Measurements from ENCODE around the gene ZSCAN5A. TPM values are rescaled to one million over a fixed set of nuclear protein-coding genes. Genes with fewer than 3 reads are reported as not detected.

ZSCAN5A gene
- total and polyA plus RNA-seq, 10 of the 15 experiments (the other 5 are each of a cell fraction or from before 2014, with no cell fraction given): 5.5 to 12.0 (median 8.7) TPM

DNA sequence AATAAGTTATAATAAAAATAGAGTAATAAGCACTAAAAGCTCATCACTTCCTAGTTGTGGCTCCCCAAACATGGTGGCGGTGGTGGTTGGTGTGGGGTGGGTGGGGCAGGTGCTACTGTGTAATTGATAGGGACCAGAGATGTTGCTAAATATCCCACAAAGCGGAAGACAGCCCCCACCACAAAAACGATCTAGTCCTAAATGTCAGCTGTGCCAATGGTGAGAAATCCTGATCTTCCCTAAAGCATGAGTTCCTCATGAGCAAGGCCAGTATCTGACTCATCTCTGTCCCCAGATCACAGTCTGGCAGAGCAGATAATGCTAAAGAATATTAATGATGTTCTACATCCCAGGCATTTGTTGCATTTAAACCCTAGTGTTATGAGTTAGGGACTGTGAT is 44.0 kb downstream of the ZSCAN5A start (continued):
- TF ChIP-seq, protein P1, sequence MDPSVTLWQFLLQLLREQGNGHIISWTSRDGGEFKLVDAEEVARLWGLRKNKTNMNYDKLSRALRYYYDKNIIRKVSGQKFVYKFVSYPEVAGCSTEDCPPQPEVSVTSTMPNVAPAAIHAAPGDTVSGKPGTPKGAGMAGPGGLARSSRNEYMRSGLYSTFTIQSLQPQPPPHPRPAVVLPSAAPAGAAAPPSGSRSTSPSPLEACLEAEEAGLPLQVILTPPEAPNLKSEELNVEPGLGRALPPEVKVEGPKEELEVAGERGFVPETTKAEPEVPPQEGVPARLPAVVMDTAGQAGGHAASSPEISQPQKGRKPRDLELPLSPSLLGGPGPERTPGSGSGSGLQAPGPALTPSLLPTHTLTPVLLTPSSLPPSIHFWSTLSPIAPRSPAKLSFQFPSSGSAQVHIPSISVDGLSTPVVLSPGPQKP (IDR thresholded peaks at IDR 0.05; ENCODE audit: low read depth, low read length): no peak

DNA sequence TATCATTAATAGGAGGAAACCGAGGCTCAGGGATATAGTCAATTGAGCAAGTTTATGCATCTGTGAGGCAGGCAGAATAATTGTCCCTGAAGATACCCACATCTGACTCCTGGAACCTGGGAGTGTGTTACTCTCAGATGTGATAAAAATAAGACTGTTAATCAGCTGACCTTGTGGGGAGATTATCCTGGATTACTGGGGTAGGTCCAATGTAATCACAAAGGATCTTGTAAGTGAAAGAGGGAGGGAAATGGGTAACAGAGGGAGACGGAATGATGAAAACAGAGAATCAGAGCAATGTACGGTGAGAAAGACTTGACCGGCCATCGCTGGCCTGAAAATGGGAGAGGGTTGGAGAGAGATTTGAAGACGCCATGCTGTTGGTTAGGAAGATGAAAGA is 45.3 kb downstream of the ZSCAN5A start:
- Histone ChIP-seq H3K9me3 (replicated peaks; ENCODE audit: control insufficient read depth, insufficient read depth, low read length) (no peaks in the 10 kb centered on the region), H3K9ac (ENCODE audit: control insufficient read depth, insufficient read depth, low read length) (no peak overlapping the region), H3K27ac (ENCODE audit: control insufficient read depth, insufficient read depth) (no peak overlapping the region), H4K20me1 (ENCODE audit: control insufficient read depth, insufficient read depth) (no peaks in the 10 kb centered on the region), H2AFZ (ENCODE audit: control insufficient read depth, low read depth, low read length) (no peak overlapping the region), H3K79me2 (ENCODE audit: control insufficient read depth, insufficient read depth, low read length) (no peaks in the 10 kb centered on the region), H3K4me3 (no peak overlapping the region), H3K4me2 (ENCODE audit: control insufficient read depth, insufficient read depth) (no peak overlapping the region), H3K4me1 (ENCODE audit: control insufficient read depth, insufficient read depth, low read length) (no peaks in the 10 kb centered on the region), H3K36me3 (ENCODE audit: control insufficient read depth in 2 of 2, insufficient read depth in 2 of 2, low read length in 1 of 2) (no peaks in the 10 kb centered on the region), H3K27me3 (replicated peaks in 1 of 2; ENCODE audit: control insufficient read depth in 2 of 2, insufficient read depth in 2 of 2, low read length in 1 of 2) (no peaks in the 10 kb centered on the region)
- RAD21 ChIA-PET (ENCODE audit: unreplicated experiment): no interaction called here
- 92% methylated on average over 6 of the region's 6 CpGs for WGBS (ENCODE audit: insufficient coverage, insufficient replicate concordance, low lambda C conversion rate, missing lambda C conversion rate)
- ATAC-seq (no peak), DNase-seq (ENCODE audit: low read depth, low spot score) (no peak), FAIRE-seq (no peak)
- intact Hi-C loops (cut with micrococcal nuclease; ENCODE audit: unreplicated experiment) (no loop called here), in situ Hi-C loops (cut with MboI) (no loop called here)
- TF ChIP-seq, protein P2, sequence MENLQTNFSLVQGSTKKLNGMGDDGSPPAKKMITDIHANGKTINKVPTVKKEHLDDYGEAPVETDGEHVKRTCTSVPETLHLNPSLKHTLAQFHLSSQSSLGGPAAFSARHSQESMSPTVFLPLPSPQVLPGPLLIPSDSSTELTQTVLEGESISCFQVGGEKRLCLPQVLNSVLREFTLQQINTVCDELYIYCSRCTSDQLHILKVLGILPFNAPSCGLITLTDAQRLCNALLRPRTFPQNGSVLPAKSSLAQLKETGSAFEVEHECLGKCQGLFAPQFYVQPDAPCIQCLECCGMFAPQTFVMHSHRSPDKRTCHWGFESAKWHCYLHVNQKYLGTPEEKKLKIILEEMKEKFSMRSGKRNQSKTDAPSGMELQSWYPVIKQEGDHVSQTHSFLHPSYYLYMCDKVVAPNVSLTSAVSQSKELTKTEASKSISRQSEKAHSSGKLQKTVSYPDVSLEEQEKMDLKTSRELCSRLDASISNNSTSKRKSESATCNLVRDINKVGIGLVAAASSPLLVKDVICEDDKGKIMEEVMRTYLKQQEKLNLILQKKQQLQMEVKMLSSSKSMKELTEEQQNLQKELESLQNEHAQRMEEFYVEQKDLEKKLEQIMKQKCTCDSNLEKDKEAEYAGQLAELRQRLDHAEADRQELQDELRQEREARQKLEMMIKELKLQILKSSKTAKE (IDR thresholded peaks at IDR 0.05; ENCODE audit: low read depth, poor library complexity, severe bottlenecking): no peak
- TF ChIP-seq CEBPB (IDR thresholded peaks at IDR 0.05; ENCODE audit: borderline replicate concordance in 1 of 2, low read depth in 2 of 2, low read length in 2 of 2): no peak
- TF ChIP-seq, protein P3, sequence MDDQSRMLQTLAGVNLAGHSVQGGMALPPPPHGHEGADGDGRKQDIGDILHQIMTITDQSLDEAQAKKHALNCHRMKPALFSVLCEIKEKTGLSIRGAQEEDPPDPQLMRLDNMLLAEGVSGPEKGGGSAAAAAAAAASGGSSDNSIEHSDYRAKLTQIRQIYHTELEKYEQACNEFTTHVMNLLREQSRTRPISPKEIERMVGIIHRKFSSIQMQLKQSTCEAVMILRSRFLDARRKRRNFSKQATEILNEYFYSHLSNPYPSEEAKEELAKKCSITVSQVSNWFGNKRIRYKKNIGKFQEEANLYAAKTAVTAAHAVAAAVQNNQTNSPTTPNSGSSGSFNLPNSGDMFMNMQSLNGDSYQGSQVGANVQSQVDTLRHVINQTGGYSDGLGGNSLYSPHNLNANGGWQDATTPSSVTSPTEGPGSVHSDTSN (IDR thresholded peaks at IDR 0.05; ENCODE audit: insufficient replicate concordance, low read depth, low read length): no peak
- no peak for TF ChIP-seq ZNF274 (IDR thresholded peaks at IDR 0.05; ENCODE audit: insufficient read depth, insufficient read length)
- no peak for TF ChIP-seq KLF5 (IDR thresholded peaks at IDR 0.05; ENCODE audit: partially characterized antibody)
- no peak for TF ChIP-seq TCF7 (IDR thresholded peaks at IDR 0.05; ENCODE audit: borderline replicate concordance)
- TF ChIP-seq FOS (IDR thresholded peaks at IDR 0.05; ENCODE audit: borderline replicate concordance, extremely low read depth, insufficient read length): no peak
- no peak for TF ChIP-seq SP1 (IDR thresholded peaks at IDR 0.05; ENCODE audit: low read depth, low read length)
- TF ChIP-seq, protein P4, sequence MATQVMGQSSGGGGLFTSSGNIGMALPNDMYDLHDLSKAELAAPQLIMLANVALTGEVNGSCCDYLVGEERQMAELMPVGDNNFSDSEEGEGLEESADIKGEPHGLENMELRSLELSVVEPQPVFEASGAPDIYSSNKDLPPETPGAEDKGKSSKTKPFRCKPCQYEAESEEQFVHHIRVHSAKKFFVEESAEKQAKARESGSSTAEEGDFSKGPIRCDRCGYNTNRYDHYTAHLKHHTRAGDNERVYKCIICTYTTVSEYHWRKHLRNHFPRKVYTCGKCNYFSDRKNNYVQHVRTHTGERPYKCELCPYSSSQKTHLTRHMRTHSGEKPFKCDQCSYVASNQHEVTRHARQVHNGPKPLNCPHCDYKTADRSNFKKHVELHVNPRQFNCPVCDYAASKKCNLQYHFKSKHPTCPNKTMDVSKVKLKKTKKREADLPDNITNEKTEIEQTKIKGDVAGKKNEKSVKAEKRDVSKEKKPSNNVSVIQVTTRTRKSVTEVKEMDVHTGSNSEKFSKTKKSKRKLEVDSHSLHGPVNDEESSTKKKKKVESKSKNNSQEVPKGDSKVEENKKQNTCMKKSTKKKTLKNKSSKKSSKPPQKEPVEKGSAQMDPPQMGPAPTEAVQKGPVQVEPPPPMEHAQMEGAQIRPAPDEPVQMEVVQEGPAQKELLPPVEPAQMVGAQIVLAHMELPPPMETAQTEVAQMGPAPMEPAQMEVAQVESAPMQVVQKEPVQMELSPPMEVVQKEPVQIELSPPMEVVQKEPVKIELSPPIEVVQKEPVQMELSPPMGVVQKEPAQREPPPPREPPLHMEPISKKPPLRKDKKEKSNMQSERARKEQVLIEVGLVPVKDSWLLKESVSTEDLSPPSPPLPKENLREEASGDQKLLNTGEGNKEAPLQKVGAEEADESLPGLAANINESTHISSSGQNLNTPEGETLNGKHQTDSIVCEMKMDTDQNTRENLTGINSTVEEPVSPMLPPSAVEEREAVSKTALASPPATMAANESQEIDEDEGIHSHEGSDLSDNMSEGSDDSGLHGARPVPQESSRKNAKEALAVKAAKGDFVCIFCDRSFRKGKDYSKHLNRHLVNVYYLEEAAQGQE (IDR thresholded peaks at IDR 0.05; ENCODE audit: low read depth, low read length): no peak
- SMC1A ChIA-PET (ENCODE audit: uncharacterized antibody, unreplicated experiment): no interaction called here
- no TSS peak for BruUV-seq (replicated peaks)
- POLR2A ChIA-PET: no interaction called here
- CTCF ChIA-PET: interaction anchor here (4.6 kb wide), 1 partner anchor 16 kb away, joined by 24 read pairs; no protein-coding TSS in a partner anchor

All from GM12878 (cell line).